Uterus (tissue), 4 donors: ENCODE measurements around the gene HOXC6. TPM values are rescaled to one million over a fixed set of nuclear protein-coding genes. Genes with fewer than 3 reads are reported as not detected.

Source experiments
- DNase-seq, 2 donors: peaks; one replicate each; pipeline ENCODE4 v3.0.0-alpha.2; 2019 to 2020
- H3K27ac ChIP-seq, 2 donors: fragments of 200-600 bp; sonication (generic); 1 replicate in 1 of 2; 2 replicates in 1 of 2; pipeline ENCODE4 v1.5.1; 2016 to 2018
- H3K27me3 ChIP-seq, 2 donors: fragments of 200-600 bp; sonication (generic); one replicate each; pipeline ENCODE4 v1.5.1; 2018 to 2019; ENCODE audit warnings: control low read depth in 1 of 2
- H3K36me3 ChIP-seq, 2 donors: fragments of 200-600 bp; sonication (generic); one replicate each; pipeline ENCODE4 v1.5.1; 2019; ENCODE audit warnings: control low read depth in 1 of 2
- H3K4me1 ChIP-seq, 2 donors: fragments of 200-600 bp; sonication (generic); one replicate each; pipeline ENCODE4 v1.5.1; 2018 to 2019; ENCODE audit warnings: control low read depth in 1 of 2
- H3K4me3 ChIP-seq, 2 donors: fragments of 200-600 bp; sonication (generic); 1 replicate in 1 of 2; 2 replicates in 1 of 2; pipeline ENCODE4 v1.5.1; 2018 to 2019; ENCODE audit warnings: mild to moderate bottlenecking in 1 of 2
- H3K9me3 ChIP-seq, 2 donors: fragments of 200-600 bp; sonication (generic); one replicate each; pipeline ENCODE4 v1.5.1; 2019; ENCODE audit warnings: control low read depth in 1 of 2
- POLR2A ChIP-seq, 2 donors: fragments of 450-650 bp; IDR thresholded peaks; one replicate each; pipeline ENCODE4 v1.6.1; 2016; ENCODE audit warnings: antibody characterized with exemption in 2 of 2, mild to moderate bottlenecking in 1 of 2, moderate library complexity in 1 of 2
- intact Hi-C: fragments of 100-400 bp; cut with DNase I; formaldehyde crosslinking; loops from one replicate; pipeline ENCODE4 v1.15.1; 2023; ENCODE audit warnings: low total_unique reads
- total RNA-seq, 4 donors: library from RNA; depleted of rRNA in 3 of 4; stranded (reverse); fragments of >200 nt in 3 of 4; gene quantifications; one replicate each; pipeline versions ENCODE4 v1.1.0 to v1.2.4, GENCODE V29; 2014 to 2023
- TF ChIP-seq, protein P1 (sequence below), 4 experiments: fragments of 200-600 bp in 2 of 4; fragments of 450-650 bp in 2 of 4; sonication (generic) in 2 of 4; IDR thresholded peaks; one replicate each; pipeline ENCODE4 v1.5.1; 2016 to 2019; ENCODE audit warnings: antibody characterized with exemption in 4 of 4, mild to moderate bottlenecking in 2 of 4, moderate library complexity in 1 of 4
- donor health status: DM: yes; HTN: yes; CAD: no.

Gene HOXC6
- total RNA-seq, 4 donors from 2014 or later, result 1.2 to 20.4 (median 2.1) TPM; not detected in 1

DNA sequence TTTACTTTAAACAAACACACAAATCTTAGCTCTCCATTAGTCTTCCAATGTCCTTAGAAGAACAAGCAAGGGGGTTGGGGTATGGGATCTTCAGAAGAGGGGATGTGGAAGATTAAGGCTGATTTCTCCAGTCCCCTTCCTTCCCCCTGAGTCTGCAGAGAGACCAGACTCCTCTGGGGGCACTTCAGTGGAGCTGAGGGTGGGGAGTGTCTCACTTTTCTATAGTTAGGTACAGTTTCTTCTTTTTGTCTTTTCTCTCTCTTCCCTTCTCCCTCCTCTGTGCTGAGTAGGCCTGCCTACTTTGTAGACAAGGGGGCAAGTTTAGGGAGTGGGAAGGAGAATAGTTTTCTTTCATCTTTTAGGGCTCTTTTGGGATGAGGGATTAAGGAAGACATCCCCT is 27.9 kb downstream of the HOXC6 start:
- H3K4me3 ChIP-seq, result no peak overlapping the region
- peaks cover 0 to 7% of the 10 kb centered on the region in 2 donors for H3K4me1 ChIP-seq
- intact Hi-C loops, result no loop called here
- no peak for DNase-seq
- H3K27ac ChIP-seq, result no peak overlapping the region
- no peaks in the 10 kb centered on the region for H3K27me3 ChIP-seq
- H3K36me3 ChIP-seq, result no peaks in the 10 kb centered on the region
- TF ChIP-seq, protein P1, sequence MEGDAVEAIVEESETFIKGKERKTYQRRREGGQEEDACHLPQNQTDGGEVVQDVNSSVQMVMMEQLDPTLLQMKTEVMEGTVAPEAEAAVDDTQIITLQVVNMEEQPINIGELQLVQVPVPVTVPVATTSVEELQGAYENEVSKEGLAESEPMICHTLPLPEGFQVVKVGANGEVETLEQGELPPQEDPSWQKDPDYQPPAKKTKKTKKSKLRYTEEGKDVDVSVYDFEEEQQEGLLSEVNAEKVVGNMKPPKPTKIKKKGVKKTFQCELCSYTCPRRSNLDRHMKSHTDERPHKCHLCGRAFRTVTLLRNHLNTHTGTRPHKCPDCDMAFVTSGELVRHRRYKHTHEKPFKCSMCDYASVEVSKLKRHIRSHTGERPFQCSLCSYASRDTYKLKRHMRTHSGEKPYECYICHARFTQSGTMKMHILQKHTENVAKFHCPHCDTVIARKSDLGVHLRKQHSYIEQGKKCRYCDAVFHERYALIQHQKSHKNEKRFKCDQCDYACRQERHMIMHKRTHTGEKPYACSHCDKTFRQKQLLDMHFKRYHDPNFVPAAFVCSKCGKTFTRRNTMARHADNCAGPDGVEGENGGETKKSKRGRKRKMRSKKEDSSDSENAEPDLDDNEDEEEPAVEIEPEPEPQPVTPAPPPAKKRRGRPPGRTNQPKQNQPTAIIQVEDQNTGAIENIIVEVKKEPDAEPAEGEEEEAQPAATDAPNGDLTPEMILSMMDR (IDR thresholded peaks at IDR 0.05), result no peak
- TF ChIP-seq POLR2A (IDR thresholded peaks at IDR 0.05), result no peak
- H3K9me3 ChIP-seq, result no peaks in the 10 kb centered on the region

DNA sequence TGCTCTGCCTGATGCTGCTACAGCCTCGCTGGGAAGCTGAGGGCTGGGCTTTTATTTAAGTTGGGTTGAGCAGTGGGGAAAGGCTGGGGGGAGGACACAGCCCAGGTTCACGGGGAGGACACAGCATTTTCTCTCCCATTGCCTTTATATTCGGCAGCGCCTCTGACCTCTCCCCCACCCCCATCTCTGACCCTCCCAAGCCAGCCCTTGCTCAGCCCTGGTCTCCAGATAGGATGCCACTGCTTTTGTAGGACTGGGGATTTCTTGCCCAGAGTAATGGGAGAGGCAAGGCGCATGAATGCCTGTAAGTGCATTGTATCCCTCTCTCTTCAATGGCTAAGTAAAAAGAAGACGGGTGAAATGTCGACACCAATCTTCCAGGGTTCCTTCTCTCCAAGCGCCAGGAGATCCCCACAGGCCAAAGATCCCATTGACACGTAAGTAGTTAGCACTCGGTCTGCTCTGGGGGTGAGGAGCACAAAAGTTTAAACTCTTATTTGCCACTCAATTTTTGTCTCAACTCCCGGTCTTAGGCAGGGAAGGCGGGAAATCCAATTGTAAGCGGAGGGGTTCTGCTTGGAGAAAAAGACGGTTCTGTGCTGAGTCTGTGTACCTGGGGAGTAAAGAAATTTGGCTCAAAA is 30.0 kb downstream of the HOXC6 start:
- H3K27ac ChIP-seq, result no peak overlapping the region
- H3K36me3 ChIP-seq, result no peaks in the 10 kb centered on the region
- peaks cover 0 to 2% of the 10 kb centered on the region in 2 donors for H3K4me1 ChIP-seq
- intact Hi-C loops, result no loop called here
- no peaks in the 10 kb centered on the region for H3K9me3 ChIP-seq
- no peak overlapping the region for H3K4me3 ChIP-seq
- no peak for DNase-seq
- TF ChIP-seq, protein P1 (IDR thresholded peaks at IDR 0.05), result no peak
- no peak for TF ChIP-seq POLR2A (IDR thresholded peaks at IDR 0.05)
- no peaks in the 10 kb centered on the region for H3K27me3 ChIP-seq

DNA sequence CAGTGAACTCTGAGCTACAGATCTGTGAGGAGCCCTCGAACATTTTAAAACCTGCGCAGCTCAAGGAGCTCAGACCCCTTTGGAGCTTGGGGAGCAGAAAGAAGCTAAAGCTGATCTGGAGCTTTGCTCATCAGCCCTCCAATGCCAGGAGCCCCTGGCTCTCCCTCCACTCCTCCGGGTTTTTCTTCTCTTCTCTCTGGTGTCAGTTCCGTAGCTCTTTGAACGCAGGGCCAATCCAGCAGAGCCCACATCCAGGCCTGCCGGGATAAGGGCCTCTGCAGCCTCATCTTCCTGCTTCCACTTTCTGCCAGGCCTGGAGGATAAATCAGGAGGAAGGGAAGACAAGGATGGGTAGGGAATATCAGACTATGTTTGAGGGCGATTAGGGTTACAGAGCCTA is 31.4 kb downstream of the HOXC6 start:
- Histone ChIP-seq H3K36me3 (no peaks in the 10 kb centered on the region), H3K4me3 (no peak overlapping the region), H3K27me3 (no peaks in the 10 kb centered on the region), H3K9me3 (no peaks in the 10 kb centered on the region), H3K4me1 (no peaks in the 10 kb centered on the region), H3K27ac (no peak overlapping the region)
- DNase-seq, result no peak
- TF ChIP-seq POLR2A (IDR thresholded peaks at IDR 0.05), result no peak
- TF ChIP-seq, protein P1 (IDR thresholded peaks at IDR 0.05), result no peak
- intact Hi-C loops, result no loop called here

DNA sequence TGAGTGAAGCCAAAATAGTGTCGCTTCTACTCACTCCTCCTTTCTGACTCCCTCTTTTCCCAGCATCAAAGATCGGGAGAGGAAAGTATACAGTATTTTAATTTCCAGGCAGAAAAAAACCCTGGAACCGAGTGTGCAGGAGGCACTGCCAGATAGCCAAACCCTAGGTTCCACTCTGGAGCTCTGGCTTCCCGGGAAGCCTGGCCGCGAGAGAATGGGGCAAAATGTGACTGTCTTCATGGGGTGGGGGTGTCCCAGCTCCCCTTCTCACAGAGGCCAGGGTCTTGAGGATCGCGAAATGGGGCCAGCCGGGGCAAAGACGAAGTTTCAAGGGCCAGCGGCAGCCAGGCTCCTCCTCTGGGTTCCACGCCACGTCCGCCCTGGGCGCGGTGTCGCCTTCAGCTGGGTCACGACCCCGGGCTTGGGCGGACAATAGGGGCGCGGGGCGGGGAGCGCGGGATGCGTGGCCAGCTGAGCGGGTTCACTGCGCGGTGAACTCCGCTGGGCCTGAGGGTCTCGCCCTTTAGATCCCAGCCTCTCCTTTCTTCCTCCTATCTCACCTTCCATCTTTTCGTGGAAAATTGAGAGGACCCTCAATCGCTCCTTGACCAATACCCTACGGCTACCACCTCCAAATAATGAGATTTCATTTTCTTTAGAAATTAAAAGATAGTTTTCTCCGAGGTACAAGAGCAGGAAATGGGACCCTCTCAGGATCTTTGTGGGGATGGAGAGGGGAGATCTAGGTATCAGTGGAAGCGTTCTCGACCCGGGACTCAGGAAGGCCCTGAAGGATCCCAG is 32.1 kb downstream of the HOXC6 start:
- no peaks in the 10 kb centered on the region for H3K27me3 ChIP-seq
- H3K4me1 ChIP-seq, result no peaks in the 10 kb centered on the region
- TF ChIP-seq, protein P1 (IDR thresholded peaks at IDR 0.05), result no peak
- TF ChIP-seq POLR2A (IDR thresholded peaks at IDR 0.05), result no peak
- no peaks in the 10 kb centered on the region for H3K36me3 ChIP-seq
- no peak overlapping the region for H3K4me3 ChIP-seq
- no peak overlapping the region for H3K27ac ChIP-seq
- H3K9me3 ChIP-seq, result no peaks in the 10 kb centered on the region
- intact Hi-C loops, result no loop called here
- no peak for DNase-seq
